Activated T-cell treated with anti-CD3 and anti-CD28 coated beads for 48 hours (primary cell): ENCODE data around the gene DMBT1.
"Not testable (repeated sequence)": the region's sequence is repeated elsewhere in the genome, so short reads cannot be mapped to it uniquely, and the experiment has no call there.

Experiments
- DNase-seq: peaks from one replicate; pipeline ENCODE4 v3.0.0-alpha.2; 2020; ENCODE audit warnings: low read depth

Gene DMBT1

DNA sequence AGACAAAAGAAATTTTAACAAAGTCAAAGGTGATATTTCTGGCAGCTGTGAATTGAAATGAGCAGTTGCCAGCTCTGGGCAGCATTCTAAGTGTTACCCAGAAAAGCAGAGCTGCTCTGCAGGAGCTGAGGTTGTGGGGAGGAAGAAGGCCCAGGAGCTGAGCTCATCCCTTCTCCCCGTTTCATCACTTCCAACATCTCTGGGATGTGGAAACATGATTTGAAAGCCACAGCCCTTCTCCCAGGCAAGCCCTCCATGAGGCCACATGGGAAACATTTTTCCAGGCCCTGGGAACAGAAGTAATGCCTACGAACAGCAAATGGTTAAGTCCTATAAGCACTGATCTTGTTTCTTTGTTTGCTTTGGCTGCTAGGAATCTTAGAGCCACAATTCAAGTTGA is 10.9 kb upstream of the DMBT1 start:
- no peak for DNase-seq

- DNase-seq = no peak
Observed at GRCh38 chr10:122550427-122550826, 10.1 kb upstream of the DMBT1 start.

DNA sequence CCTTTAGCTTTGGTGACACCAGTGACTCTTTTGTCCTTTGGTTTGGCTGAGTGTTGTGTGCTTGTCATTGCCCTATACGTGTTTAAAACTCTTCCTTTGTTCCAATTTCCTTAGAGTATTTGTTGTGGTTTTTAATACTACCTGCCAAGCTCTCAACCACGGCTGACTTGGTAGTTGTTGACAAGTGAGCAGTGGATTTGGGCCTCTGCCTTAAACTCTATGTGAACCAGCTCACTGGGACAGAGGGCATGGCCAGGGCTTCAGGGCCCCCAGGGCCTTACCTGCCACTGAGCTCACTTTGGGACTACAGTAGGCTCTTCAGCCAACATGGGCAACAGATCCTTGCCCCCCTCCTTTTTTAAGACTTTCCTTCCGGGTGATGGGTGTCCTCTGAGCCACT is 9.6 kb upstream of the DMBT1 start:
- DNase-seq = no peak

GRCh38 chr10:122551450-122551849 is 9.1 kb upstream of the DMBT1 start:
- DNase-seq = peak; percentile 25

- DNase-seq = no peak
Observed at GRCh38 chr10:122553341-122553740, 7.2 kb upstream of the DMBT1 start.

- no peak for DNase-seq
Observed at GRCh38 chr10:122554131-122555036, 6.2 kb upstream of the DMBT1 start.

DNA sequence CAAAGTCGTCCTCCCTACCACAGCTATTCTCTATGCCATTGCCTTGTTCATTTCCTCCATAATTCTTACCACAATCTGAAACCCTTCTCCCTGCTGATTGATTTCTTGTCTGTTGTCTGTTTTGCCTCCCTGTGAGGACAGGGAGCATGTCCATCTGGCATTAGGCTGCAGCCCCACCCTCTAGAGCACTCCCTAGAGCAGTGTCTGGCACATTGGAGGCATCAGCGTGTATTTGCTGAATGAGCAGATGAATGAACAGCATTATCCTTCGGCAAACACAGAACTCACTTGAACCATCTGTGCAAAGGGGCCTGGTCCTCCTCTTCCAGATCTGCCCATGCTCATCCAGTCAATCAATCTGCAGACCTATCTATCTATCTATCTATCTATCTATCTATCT is 5.1 kb upstream of the DMBT1 start:
- DNase-seq = no peak

DNA sequence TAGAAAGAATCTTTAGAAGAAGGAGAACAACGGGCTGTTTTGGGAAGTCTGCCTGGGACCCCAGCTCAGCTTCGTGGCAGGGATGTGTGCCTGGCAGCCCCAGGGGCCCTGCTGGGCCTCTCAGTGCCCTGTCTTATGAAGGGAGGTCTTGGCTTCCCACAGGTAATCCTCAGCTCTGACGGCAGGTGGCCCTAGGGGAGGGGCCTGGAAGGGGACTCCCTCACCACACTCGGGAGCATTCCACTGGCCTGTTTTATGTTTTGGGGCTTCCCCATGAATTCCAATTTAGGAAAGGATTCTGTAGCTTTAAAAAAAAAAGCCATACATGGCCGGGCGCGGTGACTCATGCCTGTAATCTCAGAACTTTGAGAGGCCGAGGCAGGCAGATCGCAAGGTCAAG is 3.0 kb upstream of the DMBT1 start:
- no peak for DNase-seq

DNA sequence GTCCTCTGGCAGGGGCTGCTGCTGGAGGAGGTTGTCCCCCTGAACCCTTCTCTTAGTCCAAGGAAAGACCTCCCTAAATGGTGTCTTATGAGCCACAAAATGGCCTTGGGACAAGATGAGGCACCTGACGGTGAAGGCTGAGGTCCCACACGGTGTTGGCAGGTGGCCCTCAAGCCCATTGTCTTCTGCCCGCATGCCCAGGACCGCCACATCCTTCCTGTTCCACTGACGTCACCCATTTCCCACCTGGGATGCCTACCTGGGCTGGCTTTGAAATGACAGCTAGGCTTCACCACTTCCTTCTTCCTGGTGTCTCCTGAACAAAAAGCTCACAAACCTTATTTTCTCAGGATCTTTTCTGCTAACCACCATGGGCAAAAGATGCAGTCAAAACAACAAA is 2.1 kb upstream of the DMBT1 start:
- DNase-seq = no peak

GRCh38 chr10:122559228-122559627 is 1.3 kb upstream of the DMBT1 start:
- DNase-seq = no peak

DNA sequence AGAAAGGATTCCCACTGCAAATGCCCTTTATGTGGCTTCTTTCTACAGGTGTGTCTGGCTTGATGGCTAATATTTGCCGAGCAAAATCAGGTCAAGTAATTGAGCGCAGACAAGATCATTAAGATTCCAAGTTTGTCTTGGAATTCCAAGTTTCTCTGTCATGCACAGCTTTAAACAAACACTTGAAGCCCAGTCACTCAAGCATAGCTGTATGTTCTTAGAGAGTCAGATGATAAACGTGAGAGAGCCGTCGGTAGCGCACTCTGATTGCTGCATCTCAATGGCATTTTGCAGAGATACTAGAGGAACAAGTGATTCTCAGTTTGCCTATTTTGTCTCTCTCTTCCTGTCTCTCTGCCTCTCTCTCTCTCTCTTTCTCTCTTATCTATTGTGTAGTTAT is 658 bp downstream of the DMBT1 start:
- DNase-seq = no peak

DNA sequence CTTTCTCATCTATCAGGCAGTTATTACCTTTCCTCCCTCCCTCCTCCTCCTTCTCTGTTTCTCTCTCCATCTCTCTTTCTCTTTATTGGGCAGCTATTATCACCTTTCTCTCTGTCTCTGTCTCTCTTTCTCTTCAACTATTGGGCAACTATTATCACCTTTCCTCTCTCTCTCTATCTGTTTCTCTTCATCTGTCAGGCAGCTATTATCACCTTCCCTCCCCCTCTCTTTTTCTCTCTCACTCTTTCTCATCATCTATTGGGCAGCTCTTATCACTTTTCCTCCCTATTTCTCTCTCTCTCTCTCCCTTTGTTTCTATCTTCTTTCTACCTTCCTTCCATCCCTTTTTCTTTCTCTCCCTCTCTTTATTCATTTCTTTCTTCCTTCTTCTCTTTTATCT is 1.2 kb downstream of the DMBT1 start:
- DNase-seq = no peak

GRCh38 chr10:122564980-122565379 is 4.4 kb downstream of the DMBT1 start:
- no peak for DNase-seq

- peak; percentile 59 for DNase-seq
Observed at GRCh38 chr10:122565766-122566206, 5.2 kb downstream of the DMBT1 start.

- DNase-seq = no peak
Observed at GRCh38 chr10:122566632-122567031, 6.1 kb downstream of the DMBT1 start.

DNA sequence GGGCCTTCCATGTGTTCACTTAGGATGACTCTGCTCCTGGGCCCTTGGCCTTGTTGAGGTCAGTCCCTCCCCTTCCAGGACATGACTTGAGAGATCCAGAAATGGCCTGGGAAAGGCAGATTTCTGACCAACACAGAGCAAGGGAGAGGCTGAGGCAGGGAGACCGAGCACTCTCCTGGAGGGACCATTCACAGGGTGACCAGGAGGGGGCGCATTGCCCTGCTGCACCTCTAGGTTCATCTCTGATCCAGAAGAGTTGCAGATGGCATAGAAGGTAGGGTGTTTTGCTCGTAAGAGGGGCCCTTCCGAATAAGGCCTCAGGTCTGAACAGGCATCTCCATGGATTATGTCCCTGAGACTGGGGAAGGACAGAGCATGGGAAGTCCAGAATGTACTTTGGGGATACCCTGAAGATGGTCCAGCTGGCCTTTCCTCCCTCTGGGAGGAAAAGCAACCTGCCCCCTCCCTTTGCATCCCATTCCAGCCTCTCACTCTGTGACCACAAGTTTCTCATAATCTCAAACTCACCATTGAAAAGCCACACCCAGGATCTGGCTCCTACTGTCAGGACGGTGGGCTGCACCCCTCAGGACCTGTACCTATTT is 6.6 kb downstream of the DMBT1 start:
- peak; percentile 22 for DNase-seq

DNA sequence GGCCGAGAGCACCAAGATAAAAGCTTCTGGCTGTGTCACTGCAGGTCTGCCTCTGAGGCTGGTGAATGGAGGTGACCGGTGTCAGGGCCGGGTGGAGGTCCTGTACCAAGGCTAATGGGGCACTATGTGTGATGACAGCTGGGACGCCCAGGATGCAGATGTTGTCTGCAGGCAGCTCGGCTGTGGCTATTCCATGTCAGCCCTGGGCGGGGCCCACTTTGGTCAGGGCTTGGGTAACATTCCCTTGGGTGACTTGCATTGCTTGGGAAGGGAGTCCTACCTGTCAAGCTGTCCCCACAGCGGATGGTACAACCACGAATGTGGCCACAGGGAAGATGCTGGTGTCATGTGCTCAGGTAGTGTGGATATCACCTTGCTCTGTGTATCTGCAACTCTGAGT is 8.0 kb downstream of the DMBT1 start:
- no peak for DNase-seq

- no peak for DNase-seq
Observed at GRCh38 chr10:122570920-122571319, 10.4 kb downstream of the DMBT1 start.

DNA sequence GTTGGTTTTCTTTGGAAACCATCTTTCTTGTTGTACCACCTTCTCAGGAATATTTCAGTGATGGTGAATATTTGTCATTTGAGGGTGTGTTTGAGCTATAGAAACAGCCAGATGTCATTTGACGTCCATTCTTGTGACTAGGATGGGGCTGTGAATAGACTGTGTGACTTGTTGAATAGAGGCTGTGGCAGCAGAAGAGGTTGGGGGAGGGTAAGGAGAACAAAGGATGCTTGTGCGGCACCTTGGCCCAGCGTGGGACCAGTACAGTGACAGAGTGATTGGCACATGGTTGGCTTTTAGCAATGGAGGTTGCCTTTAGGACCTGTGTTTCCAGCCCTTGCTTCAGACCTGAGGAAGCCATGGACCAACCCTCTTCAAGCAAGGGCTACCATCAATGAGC is 11.3 kb downstream of the DMBT1 start:
- DNase-seq = no peak

GRCh38 chr10:122575776-122576175 is 15.2 kb downstream of the DMBT1 start:
- no peak for DNase-seq

DNA sequence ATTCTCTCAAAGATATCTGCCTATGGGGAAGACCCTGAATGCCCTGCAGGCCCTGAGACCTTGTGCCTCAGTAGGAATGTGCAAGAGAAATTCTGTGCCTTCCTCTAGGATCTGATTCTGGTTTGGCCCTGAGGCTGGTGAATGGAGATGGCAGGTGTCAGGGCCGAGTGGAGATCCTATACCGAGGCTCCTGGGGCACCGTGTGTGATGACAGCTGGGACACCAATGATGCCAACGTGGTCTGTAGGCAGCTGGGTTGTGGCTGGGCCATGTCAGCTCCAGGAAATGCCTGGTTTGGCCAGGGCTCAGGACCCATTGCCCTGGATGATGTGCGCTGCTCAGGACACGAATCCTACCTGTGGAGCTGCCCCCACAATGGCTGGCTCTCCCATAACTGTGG is 15.7 kb downstream of the DMBT1 start:
- DNase-seq = no peak

GRCh38 chr10:122577311-122577885 is 16.8 kb downstream of the DMBT1 start:
- DNase-seq = no peak

GRCh38 chr10:122586070-122586469 is 25.5 kb downstream of the DMBT1 start:
- not testable (repeated sequence) for DNase-seq
